ENCODE data around the gene FGFBP3.
A peak's percentile ranks its signal among the peaks of the same experiment; 100 is the strongest.

Gene FGFBP3

DNA sequence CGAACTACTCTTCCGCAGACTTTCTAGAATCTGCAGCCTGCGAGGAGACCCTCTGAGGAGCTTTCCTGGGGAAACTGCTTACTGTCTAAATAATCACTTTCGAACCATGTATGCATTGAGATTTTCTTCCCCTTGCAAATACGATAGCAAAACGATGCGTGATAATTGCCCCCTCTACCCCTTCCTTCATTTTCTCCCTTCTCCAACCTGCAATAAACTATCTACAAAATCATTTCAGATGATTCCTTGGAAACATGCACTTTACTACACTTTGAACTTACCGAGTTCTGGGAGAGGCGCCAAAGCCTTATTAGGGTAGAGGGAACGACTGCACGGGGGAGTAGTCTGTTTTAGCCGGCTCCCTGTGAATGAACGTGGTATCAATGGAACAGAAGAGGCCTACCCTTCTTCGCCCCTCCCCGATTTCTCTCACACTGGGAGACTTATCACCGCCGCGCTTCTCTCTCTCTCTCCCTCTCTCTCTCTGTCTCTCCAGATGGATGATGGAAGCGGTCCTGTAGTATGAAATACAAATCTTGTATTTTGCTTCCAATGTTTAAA lies at the start of gene FGFBP3:
Gene FGFBP3 (minus strand): TSS at position 370 of the 561 bp plus-strand sequence. CDS start 517 bp downstream, outside the sequence.
- DNase-seq: peak; percentile 41

GRCh38 chr10:91957091-91957490 lies 47.8 kb upstream of the FGFBP3 start:
- no peak for DNase-seq

- DNase-seq: no peak
These were observed 45.8 kb upstream of the FGFBP3 start for GRCh38 chr10:91955114-91955513.

DNA sequence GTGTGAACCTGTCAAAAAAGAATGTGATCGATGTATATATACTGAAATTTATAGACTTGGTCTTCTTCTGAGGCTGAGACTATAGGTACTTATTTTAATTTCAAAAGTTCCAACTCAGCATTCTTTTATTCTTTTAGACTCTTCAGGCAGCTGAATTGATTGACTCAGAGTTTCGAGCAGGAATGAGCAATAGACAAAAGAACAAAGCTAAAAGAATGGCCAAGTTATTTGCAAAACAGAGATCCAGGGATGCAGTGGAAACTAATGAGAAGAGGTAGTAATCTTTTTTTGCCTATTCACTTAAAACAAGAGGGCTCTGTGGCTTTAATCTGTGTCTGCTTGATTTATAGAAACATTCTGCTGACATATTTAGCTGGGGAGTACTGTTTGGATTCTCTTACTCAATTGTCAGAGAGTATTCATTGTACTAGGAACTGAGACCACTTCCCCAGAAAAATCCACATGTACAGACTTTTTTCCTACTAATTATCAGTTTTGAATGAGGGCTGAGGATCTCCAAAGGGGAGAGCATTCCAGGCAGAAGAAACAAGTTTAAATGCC lies 44.4 kb upstream of the FGFBP3 start:
- no peak for DNase-seq

- no peak for DNase-seq
These were observed 35.8 kb upstream of the FGFBP3 start for GRCh38 chr10:91944880-91945630.

DNA sequence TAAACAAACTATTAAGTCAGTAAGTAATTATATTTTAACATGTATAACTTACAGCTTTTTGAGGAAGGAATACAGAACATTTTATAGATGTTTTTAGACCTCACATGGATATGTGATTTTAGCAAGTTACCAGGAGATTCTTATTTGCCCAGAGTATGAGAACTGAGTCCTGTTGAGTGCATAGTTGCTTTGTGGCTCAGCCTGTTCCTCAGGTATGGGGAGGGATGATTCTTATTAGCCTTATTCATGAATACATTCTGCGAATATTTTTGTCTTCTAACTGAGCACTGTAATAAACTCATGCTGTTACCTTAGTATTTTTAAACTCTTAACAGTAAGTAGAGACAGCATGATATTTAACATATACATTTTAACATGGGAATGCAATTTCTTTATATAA lies 32.1 kb upstream of the FGFBP3 start:
- DNase-seq: no peak

- no peak for DNase-seq
These were observed 30.4 kb upstream of the FGFBP3 start for GRCh38 chr10:91939653-91940052.

DNA sequence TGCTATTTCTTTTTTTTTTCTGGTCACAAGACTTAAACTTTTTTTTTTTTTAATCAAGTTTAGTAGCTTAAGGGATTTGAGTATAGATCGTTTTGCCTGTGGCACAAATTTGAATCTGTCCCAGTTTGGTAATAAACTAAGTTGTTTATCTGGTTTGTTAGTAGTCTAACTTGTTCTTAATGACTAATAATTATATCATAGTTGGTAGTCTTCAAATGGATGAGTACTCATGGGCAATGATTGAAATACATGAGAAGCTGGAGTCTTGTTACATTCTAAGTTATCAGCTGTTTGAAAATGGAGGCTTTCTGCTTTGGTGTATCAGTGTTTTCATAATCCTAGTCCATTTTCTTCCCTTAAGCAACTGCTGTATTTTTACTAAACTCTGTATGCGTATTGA lies 26.6 kb upstream of the FGFBP3 start:
- DNase-seq: no peak

- DNase-seq: no peak
These were observed 23.5 kb upstream of the FGFBP3 start for GRCh38 chr10:91932737-91933136.

DNA sequence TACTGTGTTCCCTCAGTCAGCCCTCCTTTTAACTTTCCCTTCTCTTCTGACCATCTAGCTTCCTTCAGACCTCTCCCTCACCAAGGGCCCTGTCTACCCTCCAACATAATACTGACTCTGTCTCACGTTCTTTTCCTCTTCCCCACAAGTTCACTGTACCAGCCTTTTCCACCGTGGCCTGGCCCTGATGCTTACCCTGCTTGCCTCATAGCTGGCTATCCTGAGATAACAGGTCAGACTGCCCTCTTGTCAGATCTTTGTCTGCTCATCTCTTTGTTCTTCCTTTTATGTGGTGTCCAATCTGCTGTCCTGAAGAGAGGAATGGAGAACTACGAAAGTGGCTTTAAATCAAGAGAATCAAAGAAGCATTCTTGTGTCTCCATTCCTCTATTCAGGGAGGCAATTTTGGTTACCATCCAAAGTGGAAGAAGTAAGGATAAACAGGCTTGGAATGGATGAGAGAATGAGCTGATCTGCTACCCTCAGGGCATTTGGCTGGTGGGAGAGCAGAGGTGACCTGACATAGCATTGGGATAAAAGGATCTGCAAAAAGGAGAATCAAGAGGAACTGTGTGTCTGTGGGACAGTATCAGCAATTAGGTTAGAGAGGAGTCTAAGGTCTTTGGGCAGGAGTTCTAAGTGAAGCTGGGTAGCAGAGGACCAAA lies 22.4 kb upstream of the FGFBP3 start:
- no peak for DNase-seq

DNA sequence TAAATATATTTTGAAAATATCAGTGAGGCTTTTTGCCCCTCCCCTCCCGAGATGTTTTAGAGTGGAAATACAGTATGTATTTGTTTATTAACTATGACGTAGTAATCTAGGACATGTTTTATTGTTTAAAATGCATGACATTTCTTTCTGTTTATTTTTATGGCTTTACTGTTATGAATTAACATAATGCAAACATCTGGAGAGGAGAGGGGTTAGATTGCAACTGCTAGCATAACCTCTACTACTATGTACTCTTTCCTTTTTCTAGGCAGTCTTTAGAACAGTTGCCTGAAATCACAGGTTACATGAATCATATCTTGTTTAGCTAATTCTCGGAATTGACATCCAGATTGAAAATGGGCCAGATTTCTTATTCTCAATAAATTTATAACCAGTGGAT lies 21.7 kb upstream of the FGFBP3 start:
- DNase-seq: no peak

- no peak for DNase-seq
These were observed 15.7 kb upstream of the FGFBP3 start for GRCh38 chr10:91925022-91925320.

DNA sequence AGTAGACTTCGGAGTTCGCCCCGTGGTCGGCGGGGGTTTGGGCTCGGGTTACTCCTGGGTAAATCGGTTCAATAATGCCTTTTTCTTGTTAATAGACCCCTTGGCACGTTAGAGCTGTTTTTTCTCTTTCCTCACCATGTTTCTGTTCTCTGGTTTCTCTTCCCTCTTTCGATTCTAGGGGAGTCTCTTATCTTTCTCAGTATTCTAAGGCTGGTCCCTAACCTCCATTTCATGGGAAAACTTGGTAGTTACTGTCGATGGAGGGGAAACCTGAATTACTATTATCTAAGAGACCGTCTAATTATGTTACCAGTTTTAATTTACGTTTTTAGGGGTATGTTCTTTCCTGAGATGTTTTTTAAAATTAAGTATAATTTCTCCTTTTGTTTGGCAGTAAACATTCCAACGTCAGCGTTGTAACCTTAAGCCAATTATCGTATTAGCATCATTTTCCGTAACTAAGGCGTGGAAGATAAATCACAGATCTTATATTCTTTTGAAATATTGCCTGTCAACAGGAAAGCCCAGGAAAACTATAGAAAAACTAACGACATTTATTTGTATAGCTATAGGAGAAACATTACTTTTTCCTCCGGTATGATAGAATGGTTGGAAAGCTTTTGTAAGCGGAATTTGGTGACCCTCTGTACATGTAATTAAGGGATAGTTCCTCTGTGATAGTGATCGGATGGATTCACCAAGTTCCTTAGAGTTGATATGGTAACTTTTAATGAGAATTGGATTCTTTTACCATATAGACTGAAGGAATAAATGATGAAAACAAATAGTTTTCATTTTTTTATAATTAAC lies 15.1 kb upstream of the FGFBP3 start:
- no peak for DNase-seq

GRCh38 chr10:91923371-91924211 lies 14.3 kb upstream of the FGFBP3 start, which contains the start of gene BTAF1:
Gene BTAF1, plus strand, starts transcription at chr10:91923770. Its CDS starts 307 bp downstream, at chr10:91924077.
- peak; percentile 95 for DNase-seq

DNA sequence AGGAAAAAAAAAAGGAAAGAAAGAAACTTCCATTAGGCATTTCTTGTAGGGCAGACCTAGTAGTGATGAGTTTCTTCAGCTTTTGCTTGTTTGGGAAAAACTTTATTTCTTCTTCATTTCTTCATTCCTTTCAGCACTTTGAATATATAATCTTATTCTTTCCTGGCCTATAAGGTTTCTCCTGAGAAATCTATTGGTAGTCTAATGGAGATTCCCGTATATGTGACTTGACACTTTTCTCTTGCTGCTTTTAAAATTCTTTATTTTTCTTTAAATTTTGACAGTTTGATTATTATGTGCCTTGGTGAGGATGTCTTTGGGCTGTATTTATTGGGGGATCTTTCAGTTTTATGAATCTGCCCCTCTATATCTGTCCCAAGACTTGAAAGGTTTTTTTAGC lies 10.4 kb upstream of the FGFBP3 start:
- no peak for DNase-seq

DNA sequence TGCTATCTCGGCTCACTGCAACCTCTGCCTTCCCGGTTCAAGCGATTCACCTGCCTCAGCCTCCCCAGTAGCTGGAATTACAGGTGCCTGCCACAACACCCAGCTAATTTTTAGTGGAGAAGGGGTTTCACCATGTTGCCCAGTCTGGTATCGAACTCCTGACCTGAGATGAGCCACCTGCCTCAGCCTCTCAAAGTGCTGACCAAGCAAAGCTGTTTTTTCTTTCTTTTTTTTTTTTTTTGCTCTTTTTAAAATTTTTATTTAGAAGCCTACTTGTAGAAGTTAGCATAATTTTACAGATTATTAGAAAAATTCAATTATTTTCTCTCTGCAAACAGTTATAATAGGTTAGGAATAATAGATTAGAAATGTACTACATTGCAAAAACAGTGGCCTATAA lies 1.2 kb upstream of the FGFBP3 start:
- DNase-seq: no peak

GRCh38 chr10:91908337-91909116 lies 759 bp downstream of the FGFBP3 start:
- peak; percentile 75 for DNase-seq

GRCh38 chr10:91907914-91908336 lies 1.4 kb downstream of the FGFBP3 start:
- DNase-seq: no peak

- DNase-seq: no peak
These were observed 2.2 kb downstream of the FGFBP3 start for GRCh38 chr10:91907033-91907594.

- peak; percentile 67 for DNase-seq
These were observed 7.3 kb downstream of the FGFBP3 start for GRCh38 chr10:91901784-91902677.
